Measurements from ENCODE around the gene ATP8B1.

ATP8B1 gene

GRCh38 chr18:57674891-57675290 lies 128.2 kb downstream of the ATP8B1 start:
- no peak for TF ChIP-seq CTCF (IDR thresholded peaks at IDR 0.05; ENCODE audit: poor library complexity, severe bottlenecking)
- no peaks in the 10 kb centered on the region for H3K4me1 ChIP-seq (ENCODE audit: insufficient read depth, poor library complexity, severe bottlenecking)
- no peak for ATAC-seq (ENCODE audit: low read depth)
- H3K4me3 ChIP-seq (ENCODE audit: severe bottlenecking): no peak overlapping the region
- no peak overlapping the region for H3K27ac ChIP-seq (ENCODE audit: poor library complexity, severe bottlenecking)
- peaks cover 8% of the 10 kb centered on the region for H3K9me3 ChIP-seq (ENCODE audit: severe bottlenecking)
- H3K27me3 ChIP-seq (ENCODE audit: insufficient read depth, poor library complexity, severe bottlenecking): no peaks in the 10 kb centered on the region
- DNase-seq (ENCODE audit: low spot score): no peak
- peaks cover 15% of the 10 kb centered on the region for H3K36me3 ChIP-seq (ENCODE audit: low read depth)

- Histone ChIP-seq H3K27me3 (ENCODE audit: insufficient read depth, poor library complexity, severe bottlenecking) (no peaks in the 10 kb centered on the region), H3K4me1 (ENCODE audit: insufficient read depth, poor library complexity, severe bottlenecking) (peaks cover 5% of the 10 kb centered on the region), H3K36me3 (ENCODE audit: low read depth) (peaks cover 29% of the 10 kb centered on the region), H3K4me3 (ENCODE audit: severe bottlenecking) (no peak overlapping the region), H3K9me3 (ENCODE audit: severe bottlenecking) (peaks cover 8% of the 10 kb centered on the region), H3K27ac (ENCODE audit: poor library complexity, severe bottlenecking) (no peak overlapping the region)
- ATAC-seq (ENCODE audit: low read depth) (no peak), DNase-seq (ENCODE audit: low spot score) (no peak)
- no peak for TF ChIP-seq CTCF (IDR thresholded peaks at IDR 0.05; ENCODE audit: poor library complexity, severe bottlenecking)
Measured at GRCh38 chr18:57670046-57670445, 133.1 kb downstream of the ATP8B1 start.

GRCh38 chr18:57668021-57668420 lies 135.1 kb downstream of the ATP8B1 start:
- DNase-seq (ENCODE audit: low spot score): no peak
- no peak overlapping the region for H3K4me3 ChIP-seq (ENCODE audit: severe bottlenecking)
- no peak for ATAC-seq (ENCODE audit: low read depth)
- H3K27ac ChIP-seq (ENCODE audit: poor library complexity, severe bottlenecking): no peak overlapping the region
- peaks cover 5% of the 10 kb centered on the region for H3K4me1 ChIP-seq (ENCODE audit: insufficient read depth, poor library complexity, severe bottlenecking)
- no peaks in the 10 kb centered on the region for H3K27me3 ChIP-seq (ENCODE audit: insufficient read depth, poor library complexity, severe bottlenecking)
- H3K36me3 ChIP-seq (ENCODE audit: low read depth): peaks cover 20% of the 10 kb centered on the region
- peaks cover under 1% of the 10 kb centered on the region for H3K9me3 ChIP-seq (ENCODE audit: severe bottlenecking)
- no peak for TF ChIP-seq CTCF (IDR thresholded peaks at IDR 0.05; ENCODE audit: poor library complexity, severe bottlenecking)

GRCh38 chr18:57666818-57667497 lies 136.2 kb downstream of the ATP8B1 start:
- Histone ChIP-seq H3K36me3 (ENCODE audit: low read depth) (peaks cover 17% of the 10 kb centered on the region), H3K9me3 (ENCODE audit: severe bottlenecking) (no peaks in the 10 kb centered on the region), H3K4me1 (ENCODE audit: insufficient read depth, poor library complexity, severe bottlenecking) (peaks cover 5% of the 10 kb centered on the region), H3K27me3 (ENCODE audit: insufficient read depth, poor library complexity, severe bottlenecking) (no peaks in the 10 kb centered on the region), H3K4me3 (ENCODE audit: severe bottlenecking) (no peak overlapping the region), H3K27ac (ENCODE audit: poor library complexity, severe bottlenecking) (no peak overlapping the region)
- ATAC-seq (ENCODE audit: low read depth) (peak; percentile 77), DNase-seq (ENCODE audit: low spot score) (no peak)
- TF ChIP-seq CTCF (IDR thresholded peaks at IDR 0.05; ENCODE audit: poor library complexity, severe bottlenecking): no peak

- H3K27ac ChIP-seq (ENCODE audit: poor library complexity, severe bottlenecking): no peak overlapping the region
- ATAC-seq (ENCODE audit: low read depth) (no peak), DNase-seq (ENCODE audit: low spot score) (no peak)
- H3K4me1 ChIP-seq (ENCODE audit: insufficient read depth, poor library complexity, severe bottlenecking): peaks cover 5% of the 10 kb centered on the region
- peaks cover 28% of the 10 kb centered on the region for H3K36me3 ChIP-seq (ENCODE audit: low read depth)
- no peaks in the 10 kb centered on the region for H3K27me3 ChIP-seq (ENCODE audit: insufficient read depth, poor library complexity, severe bottlenecking)
- H3K4me3 ChIP-seq (ENCODE audit: severe bottlenecking): no peak overlapping the region
- no peak for TF ChIP-seq CTCF (IDR thresholded peaks at IDR 0.05; ENCODE audit: poor library complexity, severe bottlenecking)
- no peaks in the 10 kb centered on the region for H3K9me3 ChIP-seq (ENCODE audit: severe bottlenecking)
Measured at GRCh38 chr18:57664568-57665165, 138.4 kb downstream of the ATP8B1 start.
